Ovary (tissue), 3 donors: Measurements from ENCODE around the gene SGCD.

Source experiments
- EP300 ChIP-seq: sonication (generic); formaldehyde crosslinking; IDR thresholded peaks from one replicate; pipeline ENCODE4 v1.6.1; 2017; ENCODE audit warnings: antibody characterized with exemption
- POLR2A ChIP-seq: fragments of 450-650 bp; IDR thresholded peaks from one replicate; pipeline ENCODE4 v1.6.1; 2017; ENCODE audit warnings: antibody characterized with exemption, mild to moderate bottlenecking, moderate library complexity
- TF ChIP-seq, protein P1 (sequence below), 3 donors: fragments of 450-650 bp in 2 of 3; fragments of 200-600 bp in 1 of 3; IDR thresholded peaks; one replicate each; pipeline versions ENCODE4 v1.5.1 to v1.8.0; 2016 to 2022; ENCODE audit warnings: antibody characterized with exemption in 3 of 3, mild to moderate bottlenecking in 1 of 3
- donor health status: DM: no; HTN: no; CAD: no.

DNA sequence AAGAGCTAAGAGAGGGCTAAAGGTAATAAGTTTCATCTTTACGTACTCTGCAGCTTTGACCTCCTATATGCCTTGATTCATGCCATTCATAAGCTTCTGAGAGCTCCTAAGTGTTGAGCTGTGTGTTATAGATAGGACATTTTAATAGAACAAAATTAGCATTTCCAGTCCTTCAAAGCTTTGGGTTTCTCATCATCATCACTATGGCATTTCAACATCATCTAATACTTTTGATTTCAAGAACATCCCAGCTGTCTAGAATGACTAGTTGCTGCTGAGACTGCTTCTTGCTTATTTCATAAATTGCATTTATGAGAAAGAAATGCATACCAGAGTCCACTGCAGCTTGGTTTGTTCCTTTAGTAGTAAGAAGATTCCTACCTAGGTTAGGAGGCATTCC, 201.7 kb downstream of the SGCD start:
- TF ChIP-seq, protein P1, sequence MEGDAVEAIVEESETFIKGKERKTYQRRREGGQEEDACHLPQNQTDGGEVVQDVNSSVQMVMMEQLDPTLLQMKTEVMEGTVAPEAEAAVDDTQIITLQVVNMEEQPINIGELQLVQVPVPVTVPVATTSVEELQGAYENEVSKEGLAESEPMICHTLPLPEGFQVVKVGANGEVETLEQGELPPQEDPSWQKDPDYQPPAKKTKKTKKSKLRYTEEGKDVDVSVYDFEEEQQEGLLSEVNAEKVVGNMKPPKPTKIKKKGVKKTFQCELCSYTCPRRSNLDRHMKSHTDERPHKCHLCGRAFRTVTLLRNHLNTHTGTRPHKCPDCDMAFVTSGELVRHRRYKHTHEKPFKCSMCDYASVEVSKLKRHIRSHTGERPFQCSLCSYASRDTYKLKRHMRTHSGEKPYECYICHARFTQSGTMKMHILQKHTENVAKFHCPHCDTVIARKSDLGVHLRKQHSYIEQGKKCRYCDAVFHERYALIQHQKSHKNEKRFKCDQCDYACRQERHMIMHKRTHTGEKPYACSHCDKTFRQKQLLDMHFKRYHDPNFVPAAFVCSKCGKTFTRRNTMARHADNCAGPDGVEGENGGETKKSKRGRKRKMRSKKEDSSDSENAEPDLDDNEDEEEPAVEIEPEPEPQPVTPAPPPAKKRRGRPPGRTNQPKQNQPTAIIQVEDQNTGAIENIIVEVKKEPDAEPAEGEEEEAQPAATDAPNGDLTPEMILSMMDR (IDR thresholded peaks at IDR 0.05): no peak
- TF ChIP-seq POLR2A: no peak
- no peak for TF ChIP-seq EP300
